GM23338 (cell line): ENCODE results near the gene NACAD.

ENCODE experiments used
- CREB1 ChIP-seq: fragments of 250-450 bp; sonication (Bioruptor Pico); IDR thresholded peaks from 2 replicates; pipeline ENCODE4 v1.5.0; 2020; ENCODE audit warnings: low read depth, mild to moderate bottlenecking, moderate library complexity
- CTCF ChIP-seq, 2 experiments: fragments of 200-600 bp in 1 of 2; sonication (generic) in 1 of 2; conservative IDR thresholded peaks; 2 replicates each; pipeline versions ENCODE4 v1.5.1 to v1.6.1; 2016 to 2017; ENCODE audit warnings: antibody characterized with exemption in 2 of 2, low read depth in 2 of 2, mild to moderate bottlenecking in 2 of 2, moderate library complexity in 1 of 2
- EZH2 ChIP-seq: fragments of 200-600 bp; sonication (generic); IDR thresholded peaks from one replicate; pipeline ENCODE4 v1.8.0; 2017; ENCODE audit warnings: antibody characterized with exemption, mild to moderate bottlenecking, low read depth; ENCODE audit not compliant: unreplicated experiment
- EZH2phosphoT487 ChIP-seq: fragments of 200-600 bp; sonication (generic); IDR thresholded peaks from one replicate; pipeline ENCODE4 v1.8.1; 2018; ENCODE audit warnings: antibody characterized with exemption; ENCODE audit not compliant: unreplicated experiment
- JUNB ChIP-seq: IDR thresholded peaks from one replicate; pipeline ENCODE4 v1.6.1; 2016; ENCODE audit warnings: antibody characterized with exemption; ENCODE audit not compliant: unreplicated experiment
- POLR2AphosphoS5 ChIP-seq: IDR thresholded peaks from 2 replicates; pipeline ENCODE4 v1.6.1; 2016; ENCODE audit warnings: antibody characterized with exemption, low read depth
- REST ChIP-seq: IDR thresholded peaks from one replicate; pipeline ENCODE4 v1.6.1; 2018; ENCODE audit warnings: antibody characterized with exemption; ENCODE audit not compliant: unreplicated experiment
- ZNF331 ChIP-seq: fragments of 250-450 bp; sonication (Bioruptor Pico); IDR thresholded peaks from 2 replicates; pipeline ENCODE4 v1.5.0; 2020; ENCODE audit warnings: low read depth, mild to moderate bottlenecking, moderate library complexity

GRCh38 chr7:45060295-45060694 is 28.5 kb downstream of the NACAD start:
- no peak for TF ChIP-seq EZH2
- TF ChIP-seq CTCF (conservative IDR thresholded peaks at IDR 0.05; ENCODE audit: low read depth in 2 of 2), result no peak
- no peak for TF ChIP-seq JUNB
- no peak for TF ChIP-seq CREB1 (CRISPR knock-in tag)
- no peak for TF ChIP-seq ZNF331 (CRISPR knock-in tag)
- no peak for TF ChIP-seq EZH2phosphoT487
- TF ChIP-seq POLR2AphosphoS5, result no peak
- TF ChIP-seq REST, result no peak
